Tibial nerve (tissue), 4 donors: ENCODE data around the gene KCNH3. TPM values are rescaled to one million over a fixed set of nuclear protein-coding genes. Genes with fewer than 3 reads are reported as not detected.
A peak's percentile ranks its signal among the peaks of the same experiment; 100 is the strongest.

Experiments used
- DNase-seq, 2 donors: peaks; one replicate each; pipeline ENCODE4 v3.0.0-alpha.2; 2019; ENCODE audit warnings: low spot score in 2 of 2
- H3K27ac ChIP-seq, 4 donors: fragments of 200-600 bp; sonication (generic) in 3 of 4; one replicate each; pipeline ENCODE4 v1.5.1; 2017 to 2019; ENCODE audit warnings: mild to moderate bottlenecking in 1 of 4
- H3K27me3 ChIP-seq, 2 donors: fragments of 200-600 bp; sonication (generic) in 1 of 2; one replicate each; pipeline versions ENCODE4 v1.5.1 to v1.6.0; 2017 to 2019
- H3K36me3 ChIP-seq, 3 donors: fragments of 200-600 bp; sonication (generic); one replicate each; pipeline ENCODE4 v1.5.1; 2018 to 2019
- H3K4me1 ChIP-seq, 4 donors: fragments of 200-600 bp; sonication (generic) in 3 of 4; one replicate each; pipeline ENCODE4 v1.5.1; 2017 to 2019
- H3K4me3 ChIP-seq, 4 donors: fragments of 200-600 bp; sonication (generic) in 3 of 4; one replicate each; pipeline ENCODE4 v1.5.1; 2017 to 2019; ENCODE audit warnings: mild to moderate bottlenecking in 1 of 4, moderate library complexity in 1 of 4
- H3K9me3 ChIP-seq, 4 donors: fragments of 200-600 bp; sonication (generic) in 3 of 4; one replicate each; pipeline ENCODE4 v1.5.1; 2017 to 2019
- CTCF ChIP-seq, 5 experiments: fragments of 200-600 bp in 3 of 5; fragments of 450-650 bp in 2 of 5; sonication (generic) in 3 of 5; IDR thresholded peaks; one replicate each; pipeline ENCODE4 v1.5.1; 2016 to 2019; ENCODE audit warnings: antibody characterized with exemption in 5 of 5, mild to moderate bottlenecking in 3 of 5, moderate library complexity in 2 of 5
- EP300 ChIP-seq, 2 donors: sonication (generic); formaldehyde crosslinking; IDR thresholded peaks; one replicate each; pipeline ENCODE4 v1.6.1; 2017; ENCODE audit warnings: antibody characterized with exemption in 2 of 2, mild to moderate bottlenecking in 1 of 2
- POLR2A ChIP-seq, 2 donors: fragments of 450-650 bp; IDR thresholded peaks; one replicate each; pipeline ENCODE4 v1.6.1; 2017; ENCODE audit warnings: antibody characterized with exemption in 2 of 2, mild to moderate bottlenecking in 2 of 2, moderate library complexity in 2 of 2
- WGBS, 2 donors: methylation state at CpG; one replicate each; pipeline ENCODE4 v1.1.5; 2018; 5-methylcytosine and 5-hydroxymethylcytosine counted together
- total RNA-seq, 4 donors: library from RNA; depleted of rRNA; stranded (reverse); fragments of >200 nt; gene quantifications; one replicate each; pipeline ENCODE4 v1.1.0, GENCODE V29; 2016

The KCNH3 gene
- total RNA-seq, 4 donors from 2014 or later = 0.21 to 0.30 TPM; not detected in 2

GRCh38 chr12:49587174-49587908, 48.5 kb downstream of the KCNH3 start:
- H3K36me3 ChIP-seq = peaks cover 0 to 21% (median 0%) of the 10 kb centered on the region in 3 donors
- H3K4me1 ChIP-seq = peaks cover 0 to 42% (median 7%) of the 10 kb centered on the region in 4 donors
- no peaks in the 10 kb centered on the region for H3K27me3 ChIP-seq
- 89 to 93% methylated on average over 10 of the region's 11 CpGs for WGBS, 2 donors
- H3K27ac ChIP-seq = peak overlapping the region in 1 of 4 donors; percentile 43
- no peak for DNase-seq
- peaks cover 0 to 7% (median 0%) of the 10 kb centered on the region in 4 donors for H3K9me3 ChIP-seq
- H3K4me3 ChIP-seq = no peak overlapping the region
- TF ChIP-seq EP300 (IDR thresholded peaks at IDR 0.05) (no peak), CTCF (IDR thresholded peaks at IDR 0.05) (no peak), POLR2A (IDR thresholded peaks at IDR 0.05) (no peak)

GRCh38 chr12:49588281-49588680, 49.5 kb downstream of the KCNH3 start:
- Histone ChIP-seq H3K27ac (no peak overlapping the region), H3K36me3 (peaks cover 0 to 21% (median 0%) of the 10 kb centered on the region in 3 donors), H3K4me1 (peaks cover 0 to 33% (median 3%) of the 10 kb centered on the region in 4 donors), H3K9me3 (peaks cover 0 to 7% (median 0%) of the 10 kb centered on the region in 4 donors), H3K27me3 (no peaks in the 10 kb centered on the region), H3K4me3 (no peak overlapping the region)
- WGBS, 2 donors = 77 to 81% methylated on average over 7 of the region's 7 CpGs
- no peak for TF ChIP-seq POLR2A (IDR thresholded peaks at IDR 0.05)
- TF ChIP-seq EP300 (IDR thresholded peaks at IDR 0.05) = no peak
- no peak for TF ChIP-seq CTCF (IDR thresholded peaks at IDR 0.05)
- DNase-seq = no peak

DNA sequence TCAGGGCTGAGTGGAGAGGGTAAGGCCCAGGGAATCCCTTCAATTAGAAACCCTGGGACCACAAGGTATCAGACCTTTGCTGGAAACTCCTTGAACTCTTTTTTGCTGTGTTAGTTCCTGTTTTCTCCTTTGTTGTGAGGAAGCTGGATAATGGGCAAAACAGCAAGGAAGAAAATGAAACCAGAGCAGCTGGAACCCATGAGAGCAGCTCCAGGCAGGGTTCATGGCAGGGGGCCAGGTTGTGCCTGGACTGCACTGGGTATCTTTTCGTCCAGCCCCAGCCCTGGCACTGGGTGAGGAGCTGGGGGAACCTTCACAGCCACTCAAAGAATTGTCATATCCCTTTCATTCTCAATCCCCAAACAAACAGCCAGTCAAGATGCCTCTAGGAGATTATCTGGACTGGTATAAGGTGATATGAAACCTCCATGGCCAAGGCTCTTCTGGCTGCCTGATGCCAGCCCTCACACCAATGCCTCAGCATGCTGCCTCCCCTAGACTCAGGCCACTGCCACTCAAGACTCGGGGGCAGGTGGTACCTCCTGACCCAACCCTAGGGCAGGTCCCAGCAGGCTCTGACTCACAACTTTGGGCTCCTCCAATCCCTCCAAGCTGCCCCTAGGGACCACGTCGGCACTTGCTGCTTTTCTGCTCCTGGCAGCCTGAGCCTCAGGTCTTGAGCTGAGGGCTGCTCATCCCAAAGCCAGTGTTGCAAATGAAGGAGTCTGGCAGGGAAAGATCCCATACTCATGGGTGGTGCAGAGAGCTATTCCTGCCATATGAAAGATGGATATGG, 50.1 kb downstream of the KCNH3 start:
- no peak overlapping the region for H3K27ac ChIP-seq
- TF ChIP-seq CTCF (IDR thresholded peaks at IDR 0.05) (no peak), POLR2A (IDR thresholded peaks at IDR 0.05) (no peak), EP300 (IDR thresholded peaks at IDR 0.05) (no peak)
- H3K4me1 ChIP-seq = peaks cover 0 to 26% (median 3%) of the 10 kb centered on the region in 4 donors
- peaks cover 0 to 21% (median 0%) of the 10 kb centered on the region in 3 donors for H3K36me3 ChIP-seq
- peaks cover 0 to 7% (median 0%) of the 10 kb centered on the region in 4 donors for H3K9me3 ChIP-seq
- no peak for DNase-seq
- no peak overlapping the region for H3K4me3 ChIP-seq
- 57 to 72% methylated on average over 1 to 4 of the region's 4 CpGs for WGBS, 2 donors
- no peaks in the 10 kb centered on the region for H3K27me3 ChIP-seq

DNA sequence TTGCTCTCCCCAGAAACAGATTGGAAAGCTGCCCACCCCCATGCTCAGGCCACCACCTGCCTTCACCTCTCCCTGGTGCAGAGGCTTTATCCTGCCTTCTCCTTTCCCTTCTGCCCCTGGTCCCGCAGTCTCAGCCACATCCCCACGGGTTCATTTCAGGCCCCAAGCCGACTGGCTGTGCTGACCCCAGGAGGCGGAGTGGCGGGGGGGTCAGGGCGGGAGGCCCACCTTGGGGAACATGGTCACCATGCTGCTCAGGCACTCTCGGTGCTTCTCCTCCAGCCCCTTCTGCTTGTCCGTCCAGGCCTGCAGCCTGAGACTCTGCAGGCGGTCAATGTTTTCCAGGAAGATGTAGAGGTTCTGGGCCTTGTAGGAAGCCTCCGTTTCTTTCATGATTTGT, 59.7 kb downstream of the KCNH3 start:
- Histone ChIP-seq H3K36me3 (peaks cover 0 to 30% (median 0%) of the 10 kb centered on the region in 3 donors), H3K4me3 (no peak overlapping the region), H3K27ac (no peak overlapping the region), H3K9me3 (no peaks in the 10 kb centered on the region), H3K4me1 (no peaks in the 10 kb centered on the region), H3K27me3 (no peaks in the 10 kb centered on the region)
- 79 to 81% methylated on average over 10 of the region's 10 CpGs for WGBS, 2 donors
- no peak for TF ChIP-seq EP300 (IDR thresholded peaks at IDR 0.05)
- no peak for TF ChIP-seq POLR2A (IDR thresholded peaks at IDR 0.05)
- no peak for TF ChIP-seq CTCF (IDR thresholded peaks at IDR 0.05)
- no peak for DNase-seq

DNA sequence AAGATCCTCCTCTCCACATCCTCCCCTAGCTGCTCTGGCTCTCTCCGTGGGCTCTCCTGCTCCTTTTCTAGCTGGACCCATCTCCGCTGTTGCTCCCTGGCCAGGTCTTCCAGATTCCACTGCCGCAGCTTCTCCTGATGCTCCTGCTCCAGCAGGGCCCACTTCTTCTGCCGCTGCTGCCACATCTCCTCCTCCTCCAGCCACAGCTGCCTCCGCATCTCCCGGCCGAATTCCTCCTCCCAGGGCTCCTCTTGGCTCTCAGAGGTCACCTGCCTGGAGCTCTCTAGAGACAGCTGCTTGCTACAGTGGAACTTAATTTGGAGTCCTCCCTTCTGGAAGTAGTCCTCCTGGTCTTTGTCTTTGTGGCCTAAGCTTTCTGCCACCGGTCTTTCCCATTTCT, 61.1 kb downstream of the KCNH3 start:
- TF ChIP-seq EP300 (IDR thresholded peaks at IDR 0.05) (no peak), POLR2A (IDR thresholded peaks at IDR 0.05) (no peak), CTCF (IDR thresholded peaks at IDR 0.05) (no peak)
- Histone ChIP-seq H3K36me3 (peaks cover 0 to 30% (median 0%) of the 10 kb centered on the region in 3 donors), H3K9me3 (no peaks in the 10 kb centered on the region), H3K4me3 (no peak overlapping the region), H3K27ac (no peak overlapping the region), H3K4me1 (no peaks in the 10 kb centered on the region), H3K27me3 (no peaks in the 10 kb centered on the region)
- WGBS, 2 donors = 94 to 95% methylated on average over 8 of the region's 8 CpGs
- no peak for DNase-seq
